Ovary (tissue), 9 donors: ENCODE data around the gene ZNF436. TPM values are rescaled to one million over a fixed set of nuclear protein-coding genes. Genes with fewer than 3 reads are reported as not detected.

Source experiments
- DNase-seq, 5 donors: peaks; one replicate each; pipeline ENCODE4 v3.0.0-alpha.2; 2019 to 2020
- H3K27ac ChIP-seq, 2 donors: fragments of 200-600 bp; one replicate each; pipeline versions ENCODE4 v1.5.1 to v1.8.0; 2019 to 2022
- H3K27me3 ChIP-seq: fragments of 200-600 bp; one replicate; pipeline ENCODE4 v1.8.0; 2022
- H3K36me3 ChIP-seq: fragments of 200-600 bp; sonication (generic); one replicate; pipeline ENCODE4 v1.5.1; 2019
- H3K4me1 ChIP-seq: one replicate; pipeline ENCODE4 v1.8.1; 2013; ENCODE audit warnings: mild to moderate bottlenecking, moderate library complexity; ENCODE audit not compliant: insufficient read depth
- H3K4me3 ChIP-seq: fragments of 200-600 bp; sonication (generic); one replicate; pipeline ENCODE4 v1.5.1; 2017
- H3K9me3 ChIP-seq, 2 donors: fragments of 200-600 bp in 1 of 2; sonication (generic) in 1 of 2; one replicate each; pipeline versions ENCODE4 v1.5.1 to v1.8.1; 2013 to 2019; ENCODE audit warnings: mild to moderate bottlenecking in 1 of 2, moderate library complexity in 1 of 2
- EP300 ChIP-seq: sonication (generic); formaldehyde crosslinking; IDR thresholded peaks from one replicate; pipeline ENCODE4 v1.6.1; 2017; ENCODE audit warnings: antibody characterized with exemption
- POLR2A ChIP-seq: fragments of 450-650 bp; IDR thresholded peaks from one replicate; pipeline ENCODE4 v1.6.1; 2017; ENCODE audit warnings: antibody characterized with exemption, mild to moderate bottlenecking, moderate library complexity
- WGBS, 3 donors: extraction: QIAGEN DNeasy Blood & Tissue Kit in 1 of 3; methylation state at CpG; one replicate each; pipeline versions ENCODE4 v1.1.5 to v1.1.7; 2013 to 2017; 5-methylcytosine and 5-hydroxymethylcytosine counted together
- intact Hi-C, 4 donors: fragments of 100-400 bp; cut with DNase I; formaldehyde crosslinking; loops; one replicate each; pipeline versions ENCODE4 v1.11.0 to v1.15.1; 2022 to 2023
- polyA plus RNA-seq, 2 donors: library from polyadenylated mRNA; stranded (reverse); fragments of 200-250 nt in 1 of 2; fragments of 350-450 nt in 1 of 2; fragmentation: Illumina TruSeq in 1 of 2; extraction: RNeasy Lipid Tissue Mini Kit (QIAGEN cat#74804) in 1 of 2; gene quantifications; one replicate each; pipeline ENCODE4 v1.2.3, GENCODE V29; 2013 to 2014
- total RNA-seq, 7 donors: library from RNA; depleted of rRNA in 2 of 7; stranded (reverse); fragments of >200 nt in 2 of 7; fragmentation: NEBNext Ultra II Directional in 3 of 7; extraction: Animal tissue kit (Norgen Biotek cat#: 25700) in 3 of 7; gene quantifications; one replicate each; pipeline versions ENCODE4 v1.1.0 to v1.2.4, GENCODE V29; 2016 to 2023
- TF ChIP-seq, protein P1 (sequence below), 3 donors: fragments of 450-650 bp in 2 of 3; fragments of 200-600 bp in 1 of 3; IDR thresholded peaks; one replicate each; pipeline versions ENCODE4 v1.5.1 to v1.8.0; 2016 to 2022; ENCODE audit warnings: antibody characterized with exemption in 3 of 3, mild to moderate bottlenecking in 1 of 3
- donor health status: DM: no; HTN: no; CAD: no; lungs with moderate emphysema.
- donor health status: DM: no; HTN: no; CAD: no.
- donor health status: Bipolar disorder and iron deficiency.
- donor health status: DM: yes; HTN: yes; CAD: no.
- donor health status: DM: no; HTN: no; CAD: no.
- donor health status: DM: yes; HTN: yes; CAD: no.

The ZNF436 gene
- total and polyA plus RNA-seq, 9 donors, result 16.5 to 43.1 (median 23.5) TPM

GRCh38 chr1:23345920-23346319, 23.7 kb downstream of the ZNF436 start:
- intact Hi-C loops, result loop anchor here in 2 of 4 donors (10.0 kb wide), 3 partner anchors 59 to 1389 kb away; partner anchors contain the start of gene E2F2 (in 1 of the 2)
- H3K27ac ChIP-seq, result no peak overlapping the region

DNA sequence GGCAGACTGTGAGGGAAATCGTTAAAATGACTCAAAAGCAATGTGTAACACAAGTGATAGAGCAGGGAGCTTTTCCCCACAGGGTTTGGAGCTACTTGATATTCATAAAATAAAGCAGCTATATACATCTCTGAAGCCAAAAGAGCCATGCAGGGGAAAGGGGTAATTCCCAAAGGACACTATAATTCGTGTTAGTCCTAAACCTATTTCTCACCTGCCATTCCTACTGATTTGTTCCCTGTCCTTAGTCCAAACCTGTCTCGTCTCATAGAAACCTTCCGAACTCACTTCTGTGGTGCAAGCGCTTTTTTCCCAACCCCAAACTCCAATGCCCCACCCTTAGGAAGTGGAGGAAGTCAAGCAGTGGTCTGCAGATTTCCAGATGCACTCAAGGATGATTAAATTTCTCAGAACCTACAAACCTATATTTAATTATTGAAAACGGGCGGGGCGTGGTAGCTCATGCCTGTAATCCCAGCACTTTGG, 24.6 kb downstream of the ZNF436 start:
- no peaks in the 10 kb centered on the region for H3K9me3 ChIP-seq
- intact Hi-C loops, result loop anchor here in 2 of 4 donors (10.0 kb wide), 3 partner anchors 60 to 1390 kb away; partner anchors contain the start of gene E2F2 (in 1 of the 2)

More at GRCh38 chr1:23345920-23346319, 23.7 kb downstream of the ZNF436 start:
- no peaks in the 10 kb centered on the region for H3K36me3 ChIP-seq
- no peaks in the 10 kb centered on the region for H3K27me3 ChIP-seq
- no peaks in the 10 kb centered on the region for H3K4me1 ChIP-seq
- H3K4me3 ChIP-seq, result no peak overlapping the region
- TF ChIP-seq, protein P1, sequence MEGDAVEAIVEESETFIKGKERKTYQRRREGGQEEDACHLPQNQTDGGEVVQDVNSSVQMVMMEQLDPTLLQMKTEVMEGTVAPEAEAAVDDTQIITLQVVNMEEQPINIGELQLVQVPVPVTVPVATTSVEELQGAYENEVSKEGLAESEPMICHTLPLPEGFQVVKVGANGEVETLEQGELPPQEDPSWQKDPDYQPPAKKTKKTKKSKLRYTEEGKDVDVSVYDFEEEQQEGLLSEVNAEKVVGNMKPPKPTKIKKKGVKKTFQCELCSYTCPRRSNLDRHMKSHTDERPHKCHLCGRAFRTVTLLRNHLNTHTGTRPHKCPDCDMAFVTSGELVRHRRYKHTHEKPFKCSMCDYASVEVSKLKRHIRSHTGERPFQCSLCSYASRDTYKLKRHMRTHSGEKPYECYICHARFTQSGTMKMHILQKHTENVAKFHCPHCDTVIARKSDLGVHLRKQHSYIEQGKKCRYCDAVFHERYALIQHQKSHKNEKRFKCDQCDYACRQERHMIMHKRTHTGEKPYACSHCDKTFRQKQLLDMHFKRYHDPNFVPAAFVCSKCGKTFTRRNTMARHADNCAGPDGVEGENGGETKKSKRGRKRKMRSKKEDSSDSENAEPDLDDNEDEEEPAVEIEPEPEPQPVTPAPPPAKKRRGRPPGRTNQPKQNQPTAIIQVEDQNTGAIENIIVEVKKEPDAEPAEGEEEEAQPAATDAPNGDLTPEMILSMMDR (IDR thresholded peaks at IDR 0.05), result no peak
- no peak for TF ChIP-seq POLR2A
- TF ChIP-seq EP300, result no peak
- 95 to 97% (median 96%) methylated on average over 14 of the region's 14 CpGs for WGBS, 3 donors
- no peaks in the 10 kb centered on the region for H3K9me3 ChIP-seq
- peak in 1 of 5 donors; percentile 40 for DNase-seq

DNA sequence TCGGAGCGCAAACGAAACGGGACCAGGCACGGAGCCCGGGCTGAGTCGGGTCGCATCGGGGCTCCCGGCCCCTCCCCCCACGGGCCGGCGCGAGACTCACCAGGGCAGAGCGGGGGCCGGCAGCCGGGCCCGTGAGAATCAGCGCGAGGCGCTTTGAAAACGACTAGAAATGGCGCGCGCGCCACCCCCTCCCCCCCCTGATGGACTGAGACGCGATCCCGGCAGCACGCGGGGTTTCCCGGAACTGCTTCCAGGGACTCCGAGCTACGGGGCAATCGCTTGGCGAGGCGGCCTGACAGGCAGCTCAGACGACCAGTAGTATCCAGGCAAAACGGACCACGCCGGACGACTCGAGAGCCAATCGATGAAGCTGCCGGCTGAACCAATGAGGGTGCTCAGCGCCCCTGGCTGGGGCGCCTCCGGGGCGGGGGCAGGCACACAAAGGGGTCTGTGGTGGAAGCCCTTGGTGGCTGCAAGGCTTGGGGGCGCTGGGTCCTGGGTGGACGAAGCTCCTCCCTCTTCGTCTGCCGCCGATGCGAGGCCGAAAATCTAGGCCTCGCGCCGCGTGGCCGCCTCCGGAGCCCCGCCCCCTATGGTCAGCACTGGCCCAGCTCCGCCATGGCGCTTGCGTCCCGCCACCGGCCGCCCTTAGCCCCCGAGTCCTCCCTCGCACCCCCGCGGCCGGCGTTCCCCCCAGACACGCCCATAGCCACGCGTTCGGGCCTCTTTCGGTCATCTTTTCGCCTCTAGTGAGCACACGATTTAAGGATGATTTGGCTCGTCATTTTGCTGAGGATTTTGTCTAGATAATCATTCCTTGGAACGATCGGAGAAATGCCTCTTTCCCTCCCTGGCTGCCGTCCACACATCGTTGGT, 25.3 kb downstream of the ZNF436 start, which contains the start of gene HNRNPR:
HNRNPR (minus strand) TSS at position 174 of the 876 bp plus-strand sequence. CDS start 3,276 bp downstream, outside the sequence.
- Histone ChIP-seq H3K4me3 (peak within 1 kb of the TSS; percentile 80), H3K4me1 (no peaks in the 10 kb centered on the region), H3K36me3 (no peaks in the 10 kb centered on the region), H3K27me3 (no peaks in the 10 kb centered on the region), H3K9me3 (no peaks in the 10 kb centered on the region), H3K27ac (peak within 1 kb of the TSS; percentile 82 to 98)
- DNase-seq, result peak; percentile 100
- 0 to 2% (median 1%) methylated on average over 37 to 87 of the region's 87 CpGs for WGBS, 3 donors
- intact Hi-C loops, result loop anchor here in 2 of 4 donors (10.0 kb wide), 3 partner anchors 60 to 1390 kb away; partner anchors contain the start of gene E2F2 (in 1 of the 2)
- TF ChIP-seq, protein P1 (IDR thresholded peaks at IDR 0.05), result peak in 2 of 3 donors; percentile 3 to 9
- peak; percentile 24 for TF ChIP-seq EP300
- peak; percentile 87 for TF ChIP-seq POLR2A

More for the DNA sequence above, 24.6 kb downstream of the ZNF436 start:
- no peaks in the 10 kb centered on the region for H3K27me3 ChIP-seq
- H3K4me3 ChIP-seq, result peak overlapping the region; percentile 80
- no peak for TF ChIP-seq EP300
- TF ChIP-seq POLR2A, result no peak
- TF ChIP-seq, protein P1 (IDR thresholded peaks at IDR 0.05), result no peak
- H3K4me1 ChIP-seq, result no peaks in the 10 kb centered on the region
- H3K27ac ChIP-seq, result peak overlapping the region; percentile 82 to 98
- no peak for DNase-seq
- H3K36me3 ChIP-seq, result no peaks in the 10 kb centered on the region
- WGBS, 3 donors, result 19 to 25% (median 22%) methylated on average over 8 of the region's 8 CpGs
